Loucy (cell line): Measurements from ENCODE around the gene GSTT4.
"Not testable (repeated sequence)": the region's sequence is repeated elsewhere in the genome, so short reads cannot be mapped to it uniquely, and the experiment has no call there.

Experiments used
- EZH2phosphoT487 ChIP-seq: fragments of 200-600 bp; IDR thresholded peaks from 2 replicates; pipeline ENCODE4 v1.6.1; 2018; ENCODE audit warnings: antibody characterized with exemption, mild to moderate bottlenecking, moderate library complexity, borderline replicate concordance
- TF ChIP-seq, protein P1 (sequence below): fragments of 200-600 bp; sonication (generic); conservative IDR thresholded peaks from 2 replicates; pipeline ENCODE4 v1.5.1; 2014; ENCODE audit warnings: mild to moderate bottlenecking, antibody characterized with exemption, low read length

DNA sequence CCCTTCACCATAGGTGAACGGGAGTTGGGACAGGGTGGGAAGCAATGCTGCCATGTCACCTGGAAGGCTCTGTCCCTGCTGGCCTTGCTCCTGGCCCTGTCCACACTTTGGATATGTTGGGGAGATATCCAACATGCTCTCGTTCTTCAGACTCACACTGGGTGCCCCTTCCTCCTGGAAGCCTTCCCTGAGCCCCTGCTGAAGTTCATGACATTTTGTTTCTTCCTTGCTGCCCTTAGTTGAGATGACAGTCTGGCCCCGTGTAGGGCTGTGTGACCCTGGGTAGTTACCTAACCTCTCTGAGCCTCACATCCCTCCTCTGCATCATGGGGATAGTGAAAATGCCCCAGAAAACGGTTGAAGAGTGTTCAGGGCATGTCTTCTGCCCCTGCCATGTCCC, 51.8 kb downstream of the GSTT4 start:
- TF ChIP-seq, protein P1, sequence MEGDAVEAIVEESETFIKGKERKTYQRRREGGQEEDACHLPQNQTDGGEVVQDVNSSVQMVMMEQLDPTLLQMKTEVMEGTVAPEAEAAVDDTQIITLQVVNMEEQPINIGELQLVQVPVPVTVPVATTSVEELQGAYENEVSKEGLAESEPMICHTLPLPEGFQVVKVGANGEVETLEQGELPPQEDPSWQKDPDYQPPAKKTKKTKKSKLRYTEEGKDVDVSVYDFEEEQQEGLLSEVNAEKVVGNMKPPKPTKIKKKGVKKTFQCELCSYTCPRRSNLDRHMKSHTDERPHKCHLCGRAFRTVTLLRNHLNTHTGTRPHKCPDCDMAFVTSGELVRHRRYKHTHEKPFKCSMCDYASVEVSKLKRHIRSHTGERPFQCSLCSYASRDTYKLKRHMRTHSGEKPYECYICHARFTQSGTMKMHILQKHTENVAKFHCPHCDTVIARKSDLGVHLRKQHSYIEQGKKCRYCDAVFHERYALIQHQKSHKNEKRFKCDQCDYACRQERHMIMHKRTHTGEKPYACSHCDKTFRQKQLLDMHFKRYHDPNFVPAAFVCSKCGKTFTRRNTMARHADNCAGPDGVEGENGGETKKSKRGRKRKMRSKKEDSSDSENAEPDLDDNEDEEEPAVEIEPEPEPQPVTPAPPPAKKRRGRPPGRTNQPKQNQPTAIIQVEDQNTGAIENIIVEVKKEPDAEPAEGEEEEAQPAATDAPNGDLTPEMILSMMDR: not testable (repeated sequence)
- not testable (repeated sequence) for TF ChIP-seq EZH2phosphoT487
